Lower leg skin (tissue), 3 donors: ENCODE measurements around the gene AGAP9.
"Not testable (repeated sequence)": the region's sequence is repeated elsewhere in the genome, so short reads cannot be mapped to it uniquely, and the experiment has no call there.

ENCODE experiments used
- CTCF ChIP-seq, 3 donors: fragments of 450-650 bp; IDR thresholded peaks; one replicate each; pipeline ENCODE4 v1.5.1; 2016; ENCODE audit warnings: antibody characterized with exemption in 3 of 3, mild to moderate bottlenecking in 3 of 3, moderate library complexity in 2 of 3
- POLR2A ChIP-seq, 2 donors: fragments of 450-650 bp; IDR thresholded peaks; one replicate each; pipeline ENCODE4 v1.6.1; 2016 to 2017; ENCODE audit warnings: antibody characterized with exemption in 2 of 2, mild to moderate bottlenecking in 1 of 2, moderate library complexity in 1 of 2

GRCh38 chr10:47475101-47475500 lies 48.3 kb downstream of the AGAP9 start:
- not testable (repeated sequence) for TF ChIP-seq CTCF, POLR2A (IDR thresholded peaks at IDR 0.05)
